ENCODE results near the gene HELZ. TPM values are rescaled to one million over a fixed set of nuclear protein-coding genes. Genes with fewer than 3 reads are reported as not detected.

HELZ gene
- polyA plus RNA-seq, 1 experiment = 8.4 TPM

- ChIA-PET POLR2A (interaction anchor here (1.0 kb wide), 1 partner anchor 11 kb away, joined by 3 read pairs; no protein-coding TSS in a partner anchor), CTCF (interaction anchor here (1.9 kb wide), 1 partner anchor 13 kb away, joined by 6 read pairs; no protein-coding TSS in a partner anchor)
- no peak for DNase-seq (ENCODE audit: low read depth)
Observed at GRCh38 chr17:67067571-67068482, 177.2 kb downstream of the HELZ start.

GRCh38 chr17:67066717-67067116, 178.3 kb downstream of the HELZ start:
- no peak for TF ChIP-seq CTCF (IDR thresholded peaks at IDR 0.05; ENCODE audit: insufficient read depth, low read depth, low read length)

More at GRCh38 chr17:67067571-67068482, 177.2 kb downstream of the HELZ start:
- TF ChIP-seq CTCF (IDR thresholded peaks at IDR 0.05; ENCODE audit: insufficient read depth, low read depth, low read length) = no peak
- no peaks in the 10 kb centered on the region for H3K27me3 ChIP-seq (ENCODE audit: control insufficient read depth, insufficient read depth, low read length)
- H3K4me3 ChIP-seq (ENCODE audit: low read depth, low read length) = no peak overlapping the region
- H3K36me3 ChIP-seq (ENCODE audit: control insufficient read depth, insufficient read depth, low read length) = no peaks in the 10 kb centered on the region

GRCh38 chr17:67063141-67063540, 181.9 kb downstream of the HELZ start:
- ChIA-PET CTCF (interaction anchor here (0.7 kb wide), 1 partner anchor 88 kb away, joined by 3 read pairs; no protein-coding TSS in a partner anchor), POLR2A (no interaction called here)
- no peaks in the 10 kb centered on the region for H3K36me3 ChIP-seq (ENCODE audit: control insufficient read depth, insufficient read depth, low read length)
- H3K27me3 ChIP-seq (ENCODE audit: control insufficient read depth, insufficient read depth, low read length) = no peaks in the 10 kb centered on the region
- no peak overlapping the region for H3K4me3 ChIP-seq (ENCODE audit: low read depth, low read length)
- DNase-seq (ENCODE audit: low read depth) = no peak
- TF ChIP-seq CTCF (IDR thresholded peaks at IDR 0.05; ENCODE audit: insufficient read depth, low read depth, low read length) = no peak

More at GRCh38 chr17:67066717-67067116, 178.3 kb downstream of the HELZ start:
- no peaks in the 10 kb centered on the region for H3K36me3 ChIP-seq (ENCODE audit: control insufficient read depth, insufficient read depth, low read length)
- ChIA-PET POLR2A (no interaction called here), CTCF (interaction anchor here (0.6 kb wide), 1 partner anchor 12 kb away, joined by 3 read pairs; no protein-coding TSS in a partner anchor)
- no peak overlapping the region for H3K4me3 ChIP-seq (ENCODE audit: low read depth, low read length)
- H3K27me3 ChIP-seq (ENCODE audit: control insufficient read depth, insufficient read depth, low read length) = no peaks in the 10 kb centered on the region
- DNase-seq (ENCODE audit: low read depth) = no peak

GRCh38 chr17:67059372-67059771, 185.6 kb downstream of the HELZ start:
- POLR2A ChIA-PET = no interaction called here
- CTCF ChIA-PET = no interaction called here
- no peak for TF ChIP-seq CTCF (IDR thresholded peaks at IDR 0.05; ENCODE audit: insufficient read depth, low read depth, low read length)
- Histone ChIP-seq H3K36me3 (ENCODE audit: control insufficient read depth, insufficient read depth, low read length) (no peaks in the 10 kb centered on the region), H3K4me3 (ENCODE audit: low read depth, low read length) (no peak overlapping the region), H3K27me3 (ENCODE audit: control insufficient read depth, insufficient read depth, low read length) (no peaks in the 10 kb centered on the region)
- DNase-seq (ENCODE audit: low read depth) = no peak

- ChIA-PET CTCF (no interaction called here), POLR2A (no interaction called here)
- H3K27me3 ChIP-seq (ENCODE audit: control insufficient read depth, insufficient read depth, low read length) = 0 out of 2 replicates have a peak, but pooled peaks cover 4% of the 10 kb centered on the region
- no peak for TF ChIP-seq CTCF (IDR thresholded peaks at IDR 0.05; ENCODE audit: insufficient read depth, low read depth, low read length)
- no peak for DNase-seq (ENCODE audit: low read depth)
- no peak overlapping the region for H3K4me3 ChIP-seq (ENCODE audit: low read depth, low read length)
- no peaks in the 10 kb centered on the region for H3K36me3 ChIP-seq (ENCODE audit: control insufficient read depth, insufficient read depth, low read length)
Observed at GRCh38 chr17:67058036-67058435, 187.0 kb downstream of the HELZ start.
